ENCODE results near the gene TMTC3. TPM values are rescaled to one million over a fixed set of nuclear protein-coding genes. Genes with fewer than 3 reads are reported as not detected.
"Not testable (repeated sequence)": the region's sequence is repeated elsewhere in the genome, so short reads cannot be mapped to it uniquely, and the experiment has no call there.

The TMTC3 gene
- total and polyA plus RNA-seq, 4 donors: 3.0 to 28.2 (median 6.3) TPM

- Histone ChIP-seq H3K4me1 (ENCODE audit: control insufficient read depth in 4 of 4, insufficient read depth in 4 of 4, low read length in 3 of 4) (no peaks in the 10 kb centered on the region), H3K9ac (ENCODE audit: low read depth in 1 of 2, low read length in 2 of 2) (no peak overlapping the region), H3K27me3 (ENCODE audit: control insufficient read depth in 4 of 4, insufficient read depth in 4 of 4, low read length in 3 of 4) (no peaks in the 10 kb centered on the region), H3K36me3 (ENCODE audit: control insufficient read depth in 4 of 4, insufficient read depth in 3 of 4, low read depth in 1 of 4, low read length in 3 of 4) (peaks cover 0 to 4% (median 2%) of the 10 kb centered on the region in 4 donors), H3K4me3 (ENCODE audit: low read depth in 1 of 3, low read length in 3 of 3) (no peak overlapping the region), H3K9me3 (ENCODE audit: control insufficient read depth in 4 of 4, low read length in 3 of 4) (no peaks in the 10 kb centered on the region), H3K27ac (ENCODE audit: low read depth in 1 of 2, low read length in 2 of 2) (no peak overlapping the region)
- WGBS: 95% methylated on average over 3 of the region's 3 CpGs
- DNase-seq (ENCODE audit: low spot score): no peak
- TF ChIP-seq TAF1 (conservative IDR thresholded peaks at IDR 0.05): no peak
Measured at GRCh38 chr12:88127855-88128254, 14.3 kb upstream of the TMTC3 start.

GRCh38 chr12:88132392-88132791, 9.7 kb upstream of the TMTC3 start:
- TF ChIP-seq FOXA1 (IDR thresholded peaks at IDR 0.05): no peak
- TF ChIP-seq, protein P1, sequence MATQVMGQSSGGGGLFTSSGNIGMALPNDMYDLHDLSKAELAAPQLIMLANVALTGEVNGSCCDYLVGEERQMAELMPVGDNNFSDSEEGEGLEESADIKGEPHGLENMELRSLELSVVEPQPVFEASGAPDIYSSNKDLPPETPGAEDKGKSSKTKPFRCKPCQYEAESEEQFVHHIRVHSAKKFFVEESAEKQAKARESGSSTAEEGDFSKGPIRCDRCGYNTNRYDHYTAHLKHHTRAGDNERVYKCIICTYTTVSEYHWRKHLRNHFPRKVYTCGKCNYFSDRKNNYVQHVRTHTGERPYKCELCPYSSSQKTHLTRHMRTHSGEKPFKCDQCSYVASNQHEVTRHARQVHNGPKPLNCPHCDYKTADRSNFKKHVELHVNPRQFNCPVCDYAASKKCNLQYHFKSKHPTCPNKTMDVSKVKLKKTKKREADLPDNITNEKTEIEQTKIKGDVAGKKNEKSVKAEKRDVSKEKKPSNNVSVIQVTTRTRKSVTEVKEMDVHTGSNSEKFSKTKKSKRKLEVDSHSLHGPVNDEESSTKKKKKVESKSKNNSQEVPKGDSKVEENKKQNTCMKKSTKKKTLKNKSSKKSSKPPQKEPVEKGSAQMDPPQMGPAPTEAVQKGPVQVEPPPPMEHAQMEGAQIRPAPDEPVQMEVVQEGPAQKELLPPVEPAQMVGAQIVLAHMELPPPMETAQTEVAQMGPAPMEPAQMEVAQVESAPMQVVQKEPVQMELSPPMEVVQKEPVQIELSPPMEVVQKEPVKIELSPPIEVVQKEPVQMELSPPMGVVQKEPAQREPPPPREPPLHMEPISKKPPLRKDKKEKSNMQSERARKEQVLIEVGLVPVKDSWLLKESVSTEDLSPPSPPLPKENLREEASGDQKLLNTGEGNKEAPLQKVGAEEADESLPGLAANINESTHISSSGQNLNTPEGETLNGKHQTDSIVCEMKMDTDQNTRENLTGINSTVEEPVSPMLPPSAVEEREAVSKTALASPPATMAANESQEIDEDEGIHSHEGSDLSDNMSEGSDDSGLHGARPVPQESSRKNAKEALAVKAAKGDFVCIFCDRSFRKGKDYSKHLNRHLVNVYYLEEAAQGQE (IDR thresholded peaks at IDR 0.05): no peak
- TF ChIP-seq, protein P2, sequence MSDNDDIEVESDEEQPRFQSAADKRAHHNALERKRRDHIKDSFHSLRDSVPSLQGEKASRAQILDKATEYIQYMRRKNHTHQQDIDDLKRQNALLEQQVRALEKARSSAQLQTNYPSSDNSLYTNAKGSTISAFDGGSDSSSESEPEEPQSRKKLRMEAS (IDR thresholded peaks at IDR 0.05): no peak
- TF ChIP-seq EGR1 (IDR thresholded peaks at IDR 0.05; ENCODE audit: low read depth in 2 of 2): no peak
- TF ChIP-seq GABPA (IDR thresholded peaks at IDR 0.05 in 1 of 2, conservative IDR thresholded peaks at IDR 0.05 in 1 of 2): no peak
- no peak for TF ChIP-seq JUND (IDR thresholded peaks at IDR 0.05)
- no peak for TF ChIP-seq HNF4G (IDR thresholded peaks at IDR 0.05)
- no peak for TF ChIP-seq YY1 (IDR thresholded peaks at IDR 0.05)
- no peak for TF ChIP-seq HNF4A (conservative IDR thresholded peaks at IDR 0.05)
- TF ChIP-seq RAD21 (IDR thresholded peaks at IDR 0.05): no peak
- no peak for TF ChIP-seq FOXA2 (IDR thresholded peaks at IDR 0.05)
- no peak for TF ChIP-seq SP1 (IDR thresholded peaks at IDR 0.05)
- TF ChIP-seq, protein P3, sequence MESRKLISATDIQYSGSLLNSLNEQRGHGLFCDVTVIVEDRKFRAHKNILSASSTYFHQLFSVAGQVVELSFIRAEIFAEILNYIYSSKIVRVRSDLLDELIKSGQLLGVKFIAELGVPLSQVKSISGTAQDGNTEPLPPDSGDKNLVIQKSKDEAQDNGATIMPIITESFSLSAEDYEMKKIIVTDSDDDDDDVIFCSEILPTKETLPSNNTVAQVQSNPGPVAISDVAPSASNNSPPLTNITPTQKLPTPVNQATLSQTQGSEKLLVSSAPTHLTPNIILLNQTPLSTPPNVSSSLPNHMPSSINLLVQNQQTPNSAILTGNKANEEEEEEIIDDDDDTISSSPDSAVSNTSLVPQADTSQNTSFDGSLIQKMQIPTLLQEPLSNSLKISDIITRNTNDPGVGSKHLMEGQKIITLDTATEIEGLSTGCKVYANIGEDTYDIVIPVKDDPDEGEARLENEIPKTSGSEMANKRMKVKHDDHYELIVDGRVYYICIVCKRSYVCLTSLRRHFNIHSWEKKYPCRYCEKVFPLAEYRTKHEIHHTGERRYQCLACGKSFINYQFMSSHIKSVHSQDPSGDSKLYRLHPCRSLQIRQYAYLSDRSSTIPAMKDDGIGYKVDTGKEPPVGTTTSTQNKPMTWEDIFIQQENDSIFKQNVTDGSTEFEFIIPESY (IDR thresholded peaks at IDR 0.05): no peak
- H3K36me3 ChIP-seq (ENCODE audit: control insufficient read depth in 4 of 4, insufficient read depth in 3 of 4, low read depth in 1 of 4, low read length in 3 of 4): peaks cover 0 to 11% (median under 1%) of the 10 kb centered on the region in 4 donors
- DNase-seq (ENCODE audit: low spot score): no peak

DNA sequence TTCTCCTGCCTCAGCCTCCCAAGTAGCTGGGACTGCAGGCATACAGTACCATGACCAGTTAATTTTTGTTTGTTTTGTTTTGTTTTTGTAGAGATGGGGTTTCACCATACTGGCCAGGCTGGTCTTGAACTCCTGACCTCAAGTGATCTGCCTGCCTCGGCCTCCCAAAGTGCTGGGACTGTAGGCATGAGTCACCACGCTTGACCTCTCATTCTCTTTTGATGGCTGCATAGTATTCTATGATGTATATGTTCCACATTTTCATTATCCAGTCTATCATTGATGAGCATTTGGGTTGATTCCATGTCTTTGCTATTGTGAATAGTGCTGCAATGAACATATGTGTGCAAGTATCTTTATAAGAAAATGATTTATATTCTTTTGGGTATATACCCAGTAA, 8.9 kb upstream of the TMTC3 start:
- not testable (repeated sequence) for H3K9me3 ChIP-seq (ENCODE audit: control insufficient read depth in 4 of 4, low read length in 3 of 4); H3K4me3 ChIP-seq (ENCODE audit: low read depth in 1 of 3, low read length in 3 of 3); DNase-seq (ENCODE audit: low spot score); H3K27me3 ChIP-seq (ENCODE audit: control insufficient read depth in 4 of 4, insufficient read depth in 4 of 4, low read length in 3 of 4); H3K9ac ChIP-seq (ENCODE audit: low read depth in 1 of 2, low read length in 2 of 2); H3K4me1 ChIP-seq (ENCODE audit: control insufficient read depth in 4 of 4, insufficient read depth in 4 of 4, low read length in 3 of 4); H3K27ac ChIP-seq (ENCODE audit: low read depth in 1 of 2, low read length in 2 of 2)
- peaks cover 0 to 11% (median 0%) of the 10 kb centered on the region in 4 donors for H3K36me3 ChIP-seq (ENCODE audit: control insufficient read depth in 4 of 4, insufficient read depth in 3 of 4, low read depth in 1 of 4, low read length in 3 of 4)
- WGBS: 95% methylated on average over 2 of the region's 2 CpGs

More at GRCh38 chr12:88132392-88132791, 9.7 kb upstream of the TMTC3 start:
- Histone ChIP-seq H3K9ac (ENCODE audit: low read depth in 1 of 2, low read length in 2 of 2) (no peak overlapping the region), H3K27ac (ENCODE audit: low read depth in 1 of 2, low read length in 2 of 2) (no peak overlapping the region), H3K9me3 (ENCODE audit: control insufficient read depth in 4 of 4, low read length in 3 of 4) (no peaks in the 10 kb centered on the region), H3K4me3 (ENCODE audit: low read depth in 1 of 3, low read length in 3 of 3) (no peak overlapping the region), H3K27me3 (ENCODE audit: control insufficient read depth in 4 of 4, insufficient read depth in 4 of 4, low read length in 3 of 4) (no peaks in the 10 kb centered on the region), H3K4me1 (ENCODE audit: control insufficient read depth in 4 of 4, insufficient read depth in 4 of 4, low read length in 3 of 4) (no peaks in the 10 kb centered on the region)

DNA sequence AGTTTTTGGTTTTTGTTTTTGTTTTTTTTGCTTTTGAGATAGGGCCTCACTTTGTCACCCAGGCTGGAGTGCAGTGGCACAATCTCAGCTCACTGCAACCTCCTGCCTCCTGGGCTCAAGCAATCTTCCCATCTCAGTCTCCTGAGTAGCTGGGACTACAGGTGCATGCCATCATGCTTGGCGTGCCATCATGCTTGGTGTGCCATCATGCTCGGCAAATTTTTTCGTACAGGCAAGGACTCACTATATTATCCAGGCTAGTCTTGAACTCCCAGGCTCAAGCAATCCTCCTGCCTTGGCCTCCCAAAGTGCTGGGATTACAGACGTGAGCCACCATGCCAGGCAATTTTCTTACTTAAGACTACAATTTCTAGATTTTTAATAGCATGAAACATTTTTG, 2.4 kb upstream of the TMTC3 start:
- not testable (repeated sequence) for H3K4me3 ChIP-seq (ENCODE audit: low read depth in 1 of 3, low read length in 3 of 3); H3K36me3 ChIP-seq (ENCODE audit: control insufficient read depth in 4 of 4, insufficient read depth in 3 of 4, low read depth in 1 of 4, low read length in 3 of 4); H3K9ac ChIP-seq (ENCODE audit: low read depth in 1 of 2, low read length in 2 of 2); H3K27ac ChIP-seq (ENCODE audit: low read depth in 1 of 2, low read length in 2 of 2); H3K9me3 ChIP-seq (ENCODE audit: control insufficient read depth in 4 of 4, low read length in 3 of 4); DNase-seq (ENCODE audit: low spot score); H3K27me3 ChIP-seq (ENCODE audit: control insufficient read depth in 4 of 4, insufficient read depth in 4 of 4, low read length in 3 of 4)
- 94% methylated on average over 4 of the region's 4 CpGs for WGBS
- H3K4me1 ChIP-seq (ENCODE audit: control insufficient read depth in 4 of 4, insufficient read depth in 4 of 4, low read length in 3 of 4): peaks cover 3 to 17% (median 11%) of the 10 kb centered on the region in 4 donors

Measured in liver (tissue), 9 donors.